HL-60 (cell line): ENCODE measurements around the gene MRPS14.
"Not testable (repeated sequence)": the region's sequence is repeated elsewhere in the genome, so short reads cannot be mapped to it uniquely, and the experiment has no call there.

Source experiments
- DNase-seq, 2 experiments: peaks; one replicate each; pipeline ENCODE4 v3.0.0-alpha.2; 2010 to 2020; ENCODE audit warnings: low read depth in 1 of 2, low spot score in 1 of 2
- H3K27ac ChIP-seq: fragments of 250-450 bp; sonication (Bioruptor Pico); replicated peaks from 2 replicates; pipeline ENCODE4 v1.5.1; 2020; ENCODE audit warnings: mild to moderate bottlenecking, moderate library complexity
- H3K27me3 ChIP-seq: fragments of 250-450 bp; sonication (Bioruptor Pico); 2 replicates; pipeline ENCODE4 v1.5.1; 2021; ENCODE audit warnings: mild to moderate bottlenecking, moderate library complexity; ENCODE audit not compliant: insufficient read depth, poor library complexity, severe bottlenecking
- H3K4me3 ChIP-seq: replicated peaks from 2 replicates; pipeline ENCODE4 v1.5.1; 2011; ENCODE audit warnings: mild to moderate bottlenecking, control low read depth, low read length; ENCODE audit not compliant: insufficient read depth
- GABPA ChIP-seq: IDR thresholded peaks from 2 replicates; pipeline ENCODE4 v1.6.1; 2012; ENCODE audit warnings: low read depth
- POLR2AphosphoS5 ChIP-seq: IDR thresholded peaks from 2 replicates; pipeline ENCODE4 v1.6.1; 2012; ENCODE audit warnings: low read depth
- SPI1 ChIP-seq: IDR thresholded peaks from 2 replicates; pipeline ENCODE4 v1.6.1; 2012; ENCODE audit warnings: low read depth, mild to moderate bottlenecking, borderline replicate concordance
- TF ChIP-seq, protein P1 (sequence below): IDR thresholded peaks from 2 replicates; pipeline ENCODE4 v1.6.1; 2012; ENCODE audit warnings: low read depth; ENCODE audit not compliant: insufficient replicate concordance
- TF ChIP-seq, protein P2 (sequence below): IDR thresholded peaks from one replicate; pipeline ENCODE4 v1.5.1; 2011; ENCODE audit warnings: low read length, control low read depth, inconsistent platforms; ENCODE audit not compliant: insufficient read depth

The MRPS14 gene

DNA sequence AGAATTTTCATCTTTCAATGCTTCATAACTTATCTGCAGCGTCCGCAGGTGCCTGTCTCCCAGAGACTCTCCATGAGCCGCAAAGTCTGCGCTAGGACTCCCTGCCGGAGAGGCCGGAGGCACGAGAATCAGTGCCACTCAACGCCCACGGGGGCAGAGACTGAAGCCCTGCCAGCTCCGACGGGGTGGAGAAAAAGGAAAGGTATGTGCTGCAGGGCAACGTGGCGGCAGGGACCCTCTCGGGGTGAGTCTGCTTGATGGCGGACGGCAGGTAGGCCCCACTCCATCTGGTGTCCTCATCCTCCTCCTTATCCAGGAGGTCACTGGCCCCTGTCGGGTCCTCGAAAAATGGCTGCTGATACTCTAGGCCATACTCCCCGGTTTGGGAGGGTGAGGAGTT, 21.9 kb upstream of the MRPS14 start:
- H3K27ac ChIP-seq = no peak overlapping the region
- no peaks in the 10 kb centered on the region for H3K27me3 ChIP-seq
- TF ChIP-seq, protein P1, sequence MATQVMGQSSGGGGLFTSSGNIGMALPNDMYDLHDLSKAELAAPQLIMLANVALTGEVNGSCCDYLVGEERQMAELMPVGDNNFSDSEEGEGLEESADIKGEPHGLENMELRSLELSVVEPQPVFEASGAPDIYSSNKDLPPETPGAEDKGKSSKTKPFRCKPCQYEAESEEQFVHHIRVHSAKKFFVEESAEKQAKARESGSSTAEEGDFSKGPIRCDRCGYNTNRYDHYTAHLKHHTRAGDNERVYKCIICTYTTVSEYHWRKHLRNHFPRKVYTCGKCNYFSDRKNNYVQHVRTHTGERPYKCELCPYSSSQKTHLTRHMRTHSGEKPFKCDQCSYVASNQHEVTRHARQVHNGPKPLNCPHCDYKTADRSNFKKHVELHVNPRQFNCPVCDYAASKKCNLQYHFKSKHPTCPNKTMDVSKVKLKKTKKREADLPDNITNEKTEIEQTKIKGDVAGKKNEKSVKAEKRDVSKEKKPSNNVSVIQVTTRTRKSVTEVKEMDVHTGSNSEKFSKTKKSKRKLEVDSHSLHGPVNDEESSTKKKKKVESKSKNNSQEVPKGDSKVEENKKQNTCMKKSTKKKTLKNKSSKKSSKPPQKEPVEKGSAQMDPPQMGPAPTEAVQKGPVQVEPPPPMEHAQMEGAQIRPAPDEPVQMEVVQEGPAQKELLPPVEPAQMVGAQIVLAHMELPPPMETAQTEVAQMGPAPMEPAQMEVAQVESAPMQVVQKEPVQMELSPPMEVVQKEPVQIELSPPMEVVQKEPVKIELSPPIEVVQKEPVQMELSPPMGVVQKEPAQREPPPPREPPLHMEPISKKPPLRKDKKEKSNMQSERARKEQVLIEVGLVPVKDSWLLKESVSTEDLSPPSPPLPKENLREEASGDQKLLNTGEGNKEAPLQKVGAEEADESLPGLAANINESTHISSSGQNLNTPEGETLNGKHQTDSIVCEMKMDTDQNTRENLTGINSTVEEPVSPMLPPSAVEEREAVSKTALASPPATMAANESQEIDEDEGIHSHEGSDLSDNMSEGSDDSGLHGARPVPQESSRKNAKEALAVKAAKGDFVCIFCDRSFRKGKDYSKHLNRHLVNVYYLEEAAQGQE = no peak
- TF ChIP-seq GABPA = no peak
- TF ChIP-seq, protein P2, sequence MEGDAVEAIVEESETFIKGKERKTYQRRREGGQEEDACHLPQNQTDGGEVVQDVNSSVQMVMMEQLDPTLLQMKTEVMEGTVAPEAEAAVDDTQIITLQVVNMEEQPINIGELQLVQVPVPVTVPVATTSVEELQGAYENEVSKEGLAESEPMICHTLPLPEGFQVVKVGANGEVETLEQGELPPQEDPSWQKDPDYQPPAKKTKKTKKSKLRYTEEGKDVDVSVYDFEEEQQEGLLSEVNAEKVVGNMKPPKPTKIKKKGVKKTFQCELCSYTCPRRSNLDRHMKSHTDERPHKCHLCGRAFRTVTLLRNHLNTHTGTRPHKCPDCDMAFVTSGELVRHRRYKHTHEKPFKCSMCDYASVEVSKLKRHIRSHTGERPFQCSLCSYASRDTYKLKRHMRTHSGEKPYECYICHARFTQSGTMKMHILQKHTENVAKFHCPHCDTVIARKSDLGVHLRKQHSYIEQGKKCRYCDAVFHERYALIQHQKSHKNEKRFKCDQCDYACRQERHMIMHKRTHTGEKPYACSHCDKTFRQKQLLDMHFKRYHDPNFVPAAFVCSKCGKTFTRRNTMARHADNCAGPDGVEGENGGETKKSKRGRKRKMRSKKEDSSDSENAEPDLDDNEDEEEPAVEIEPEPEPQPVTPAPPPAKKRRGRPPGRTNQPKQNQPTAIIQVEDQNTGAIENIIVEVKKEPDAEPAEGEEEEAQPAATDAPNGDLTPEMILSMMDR = no peak
- no peak for TF ChIP-seq POLR2AphosphoS5
- TF ChIP-seq SPI1 = no peak
- no peak for DNase-seq
- H3K4me3 ChIP-seq = no peak overlapping the region

DNA sequence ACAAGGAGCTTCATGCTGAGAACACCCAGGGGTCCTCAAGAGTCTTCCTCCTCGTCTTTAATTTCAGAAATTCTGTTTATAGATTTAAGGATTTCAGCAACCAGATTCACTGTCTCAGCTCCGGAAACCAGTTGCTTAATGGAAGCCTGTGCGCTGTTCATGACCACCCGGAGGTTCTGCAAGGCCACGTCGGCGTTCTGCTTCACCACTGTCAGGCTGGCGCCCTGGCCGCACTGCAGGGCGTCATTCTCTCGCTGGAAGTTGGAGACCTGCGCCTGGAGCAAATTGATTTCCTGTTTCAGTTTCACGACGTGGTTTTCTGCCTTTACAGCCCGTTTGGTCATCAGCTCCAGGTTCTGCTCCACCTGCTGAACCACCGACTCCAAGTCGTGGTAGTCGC, 21.4 kb upstream of the MRPS14 start:
- DNase-seq, H3K27ac ChIP-seq, H3K4me3 ChIP-seq, H3K27me3 ChIP-seq: not testable (repeated sequence)

DNA sequence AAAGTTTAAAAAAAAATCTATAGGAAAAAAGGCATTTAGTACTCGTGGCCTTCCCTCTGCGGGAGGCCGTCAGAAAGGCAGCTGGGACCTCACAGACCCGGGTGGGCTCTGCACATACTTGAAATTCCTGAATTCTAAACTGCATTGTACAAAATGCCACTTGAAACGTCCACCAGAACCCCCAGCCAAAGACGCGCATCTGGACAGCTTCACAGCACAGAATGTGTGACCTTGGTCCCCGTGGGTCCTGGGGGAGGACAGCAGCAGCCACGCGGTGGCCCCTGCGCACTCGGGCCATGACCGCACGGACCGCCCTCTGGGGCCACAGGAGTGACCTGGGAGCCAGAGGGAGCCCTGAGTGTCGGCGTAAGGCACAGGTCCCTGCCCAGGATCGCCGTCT, 20.6 kb upstream of the MRPS14 start:
- DNase-seq = no peak
- Histone ChIP-seq H3K4me3 (no peak overlapping the region), H3K27me3 (no peaks in the 10 kb centered on the region), H3K27ac (no peak overlapping the region)
- TF ChIP-seq, protein P2 = no peak
- no peak for TF ChIP-seq SPI1
- TF ChIP-seq POLR2AphosphoS5 = no peak
- TF ChIP-seq, protein P1 = no peak
- no peak for TF ChIP-seq GABPA

DNA sequence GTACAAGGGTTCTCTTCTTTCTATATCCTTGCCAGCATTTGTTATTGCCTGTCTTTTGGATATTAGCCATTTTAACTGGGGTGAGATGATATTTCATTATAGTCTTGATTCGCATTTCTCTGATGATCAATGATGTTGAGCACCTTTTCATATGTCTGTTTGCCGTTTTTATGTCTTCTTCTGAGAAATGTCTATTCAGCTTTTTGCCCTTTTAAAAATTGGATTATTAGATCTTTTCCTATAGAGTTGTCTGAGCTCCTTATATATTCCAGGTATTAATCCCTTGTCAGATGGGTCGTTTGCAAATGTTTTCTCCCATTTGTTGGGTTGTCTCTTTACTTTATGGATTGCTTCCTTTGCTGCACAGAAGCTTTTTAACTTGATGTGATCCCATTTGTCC, 19.4 kb upstream of the MRPS14 start:
- no peak for DNase-seq
- TF ChIP-seq POLR2AphosphoS5 (no peak), SPI1 (no peak), GABPA (no peak)
- TF ChIP-seq, protein P1 = no peak
- TF ChIP-seq, protein P2 = no peak
- no peaks in the 10 kb centered on the region for H3K27me3 ChIP-seq

More for the DNA sequence above, 19.4 kb upstream of the MRPS14 start:
- Histone ChIP-seq H3K4me3 (no peak overlapping the region), H3K27ac (no peak overlapping the region)
